ENCODE measurements around the gene DLG4.

- TF ChIP-seq CTCF (IDR thresholded peaks at IDR 0.05; ENCODE audit: low read depth, low read length, poor library complexity, severe bottlenecking) (no peak), EZH2phosphoT487 (IDR thresholded peaks at IDR 0.05; ENCODE audit: borderline replicate concordance, low read length) (no peak)
Observed at GRCh38 chr17:7174603-7175326, 44.9 kb downstream of the DLG4 start.

Data from DOHH2 (cell line).